Kidney (tissue), 14 donors: Measurements from ENCODE around the gene PTPA. TPM values are rescaled to one million over a fixed set of nuclear protein-coding genes. Genes with fewer than 3 reads are reported as not detected.

Source experiments
- DNase-seq, 5 donors: peaks; one replicate each; pipeline ENCODE4 v3.0.0-alpha.2; 2013 to 2020
- FAIRE-seq: peaks from 2 replicates; lab custom pipeline; 2012; peaks lifted over from hg19 to GRCh38; lab: Jason Lieb, UNC
- H3K27ac ChIP-seq, 2 donors: one replicate each; pipeline ENCODE4 v1.7.0; 2013; ENCODE audit warnings: low read depth in 2 of 2, low read length in 2 of 2, inconsistent platforms in 1 of 2
- H3K27me3 ChIP-seq: one replicate; pipeline ENCODE4 v1.7.1; 2013; ENCODE audit warnings: low read length, inconsistent platforms; ENCODE audit not compliant: control insufficient read depth, insufficient read depth
- H3K36me3 ChIP-seq, 3 donors: one replicate each; pipeline versions ENCODE4 v1.7.0 to v1.7.1; 2013; ENCODE audit warnings: low read length in 3 of 3, control low read depth in 1 of 3, inconsistent platforms in 1 of 3; ENCODE audit not compliant: insufficient read depth in 3 of 3, control insufficient read depth in 2 of 3
- H3K4me1 ChIP-seq, 3 donors: one replicate each; pipeline versions ENCODE4 v1.7.0 to v1.7.1; 2013; ENCODE audit warnings: low read length in 3 of 3, inconsistent platforms in 1 of 3, low read depth in 1 of 3; ENCODE audit not compliant: control insufficient read depth in 2 of 3, insufficient read depth in 2 of 3
- H3K4me3 ChIP-seq, 3 donors: one replicate each; pipeline versions ENCODE4 v1.7.0 to v1.8.1; 2013; ENCODE audit warnings: low read length in 3 of 3, control low read depth in 1 of 3, inconsistent platforms in 1 of 3
- H3K9ac ChIP-seq, 3 donors: one replicate each; pipeline versions ENCODE4 v1.7.0 to v1.7.1; 2013; ENCODE audit warnings: low read length in 3 of 3, control low read depth in 1 of 3, inconsistent platforms in 1 of 3
- H3K9me3 ChIP-seq, 3 donors: one replicate each; pipeline versions ENCODE4 v1.7.0 to v1.7.1; 2013; ENCODE audit warnings: low read length in 3 of 3, control low read depth in 1 of 3, inconsistent platforms in 1 of 3; ENCODE audit not compliant: control insufficient read depth in 2 of 3, insufficient read depth in 1 of 3
- intact Hi-C: fragments of 100-400 bp; cut with DNase I; formaldehyde crosslinking; loops from one replicate; pipeline ENCODE4 v1.11.1; 2022
- polyA plus RNA-seq: library from polyadenylated mRNA; stranded (reverse); fragments of 350-450 nt; fragmentation: Illumina TruSeq; extraction: RNeasy Lipid Tissue Mini Kit (QIAGEN cat#74804); gene quantifications from one replicate; pipeline ENCODE4 v1.2.3, GENCODE V29; 2014; ENCODE audit warnings: low read depth, low replicate concordance; ENCODE audit not compliant: insufficient read depth
- total RNA-seq: library from RNA; stranded (reverse); fragmentation: NEBNext Ultra II Directional; extraction: Animal tissue kit (Norgen Biotek cat#: 25700); gene quantifications from one replicate; pipeline ENCODE4 v1.2.1, GENCODE V29; 2021
- TF ChIP-seq, protein P1 (sequence below): IDR thresholded peaks from 3 replicates; pipeline ENCODE4 v1.5.1; 2012; ENCODE audit warnings: mild to moderate bottlenecking, moderate library complexity, borderline replicate concordance; ENCODE audit not compliant: insufficient read depth; ENCODE audit errors: extremely low read depth
- donor health status: control.
- donor health status: control.
- donor health status: control.
- donor health status: control.
- donor health status: control.
- donor health status: DM: yes; HTN: yes; CAD: no.
- donor health status: Normal renal cell carcinoma (clear cell type).

Gene PTPA
- total and polyA plus RNA-seq, 2 donors from 2014 or later, result 161 to 164 TPM

DNA sequence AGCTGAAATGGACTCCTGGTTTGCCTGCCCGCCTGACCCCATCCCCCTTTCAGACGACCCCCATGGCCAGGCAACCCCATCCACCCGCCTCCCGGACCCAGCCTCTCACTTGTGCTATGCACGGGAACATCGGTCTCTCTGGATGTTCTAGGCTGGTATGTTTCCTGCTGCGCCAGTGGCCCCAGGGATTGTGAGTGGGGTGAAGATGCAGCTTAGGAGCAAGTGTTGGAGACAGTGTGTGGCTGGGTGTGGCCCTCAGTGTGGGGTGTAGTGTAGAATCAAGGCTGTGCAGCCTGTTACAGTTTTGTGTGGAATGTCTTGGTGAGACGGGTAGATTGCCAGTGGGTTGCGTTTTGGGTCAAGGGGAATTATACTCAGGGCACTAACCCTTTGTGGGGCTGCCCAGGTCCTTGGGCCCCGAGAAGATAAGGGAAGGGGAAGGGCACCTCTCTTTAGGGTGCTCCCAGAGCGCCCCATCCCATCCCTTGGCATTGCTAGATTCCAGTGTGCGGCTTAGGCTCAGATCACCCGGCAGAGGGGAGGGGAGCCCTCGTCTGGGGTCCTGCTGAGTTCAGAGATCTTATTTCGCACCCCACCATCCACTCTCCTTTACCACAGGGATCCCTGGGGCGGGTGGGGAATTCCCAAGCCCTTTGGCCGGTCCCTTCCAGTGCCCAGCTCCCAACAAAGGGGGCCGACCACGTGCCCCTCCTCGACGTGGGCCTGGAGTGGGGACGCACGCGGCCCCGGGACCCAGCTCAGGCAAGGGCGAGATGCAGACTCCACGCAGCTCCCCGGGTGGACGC is 62.3 kb downstream of the PTPA start:
- Histone ChIP-seq H3K4me3 (peak overlapping the region in 2 of 3 donors; percentile 57 to 69), H3K27me3 (no peaks in the 10 kb centered on the region), H3K9me3 (no peaks in the 10 kb centered on the region), H3K9ac (peak overlapping the region in 2 of 3 donors; percentile 13 to 89), H3K27ac (peak overlapping the region; percentile 96 to 99), H3K36me3 (no peaks in the 10 kb centered on the region), H3K4me1 (peaks cover 0 to 6% (median 5%) of the 10 kb centered on the region in 3 donors)
- intact Hi-C loops, result no loop called here
- TF ChIP-seq, protein P1, sequence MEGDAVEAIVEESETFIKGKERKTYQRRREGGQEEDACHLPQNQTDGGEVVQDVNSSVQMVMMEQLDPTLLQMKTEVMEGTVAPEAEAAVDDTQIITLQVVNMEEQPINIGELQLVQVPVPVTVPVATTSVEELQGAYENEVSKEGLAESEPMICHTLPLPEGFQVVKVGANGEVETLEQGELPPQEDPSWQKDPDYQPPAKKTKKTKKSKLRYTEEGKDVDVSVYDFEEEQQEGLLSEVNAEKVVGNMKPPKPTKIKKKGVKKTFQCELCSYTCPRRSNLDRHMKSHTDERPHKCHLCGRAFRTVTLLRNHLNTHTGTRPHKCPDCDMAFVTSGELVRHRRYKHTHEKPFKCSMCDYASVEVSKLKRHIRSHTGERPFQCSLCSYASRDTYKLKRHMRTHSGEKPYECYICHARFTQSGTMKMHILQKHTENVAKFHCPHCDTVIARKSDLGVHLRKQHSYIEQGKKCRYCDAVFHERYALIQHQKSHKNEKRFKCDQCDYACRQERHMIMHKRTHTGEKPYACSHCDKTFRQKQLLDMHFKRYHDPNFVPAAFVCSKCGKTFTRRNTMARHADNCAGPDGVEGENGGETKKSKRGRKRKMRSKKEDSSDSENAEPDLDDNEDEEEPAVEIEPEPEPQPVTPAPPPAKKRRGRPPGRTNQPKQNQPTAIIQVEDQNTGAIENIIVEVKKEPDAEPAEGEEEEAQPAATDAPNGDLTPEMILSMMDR, result no peak
- no peak for FAIRE-seq
- no peak for DNase-seq

DNA sequence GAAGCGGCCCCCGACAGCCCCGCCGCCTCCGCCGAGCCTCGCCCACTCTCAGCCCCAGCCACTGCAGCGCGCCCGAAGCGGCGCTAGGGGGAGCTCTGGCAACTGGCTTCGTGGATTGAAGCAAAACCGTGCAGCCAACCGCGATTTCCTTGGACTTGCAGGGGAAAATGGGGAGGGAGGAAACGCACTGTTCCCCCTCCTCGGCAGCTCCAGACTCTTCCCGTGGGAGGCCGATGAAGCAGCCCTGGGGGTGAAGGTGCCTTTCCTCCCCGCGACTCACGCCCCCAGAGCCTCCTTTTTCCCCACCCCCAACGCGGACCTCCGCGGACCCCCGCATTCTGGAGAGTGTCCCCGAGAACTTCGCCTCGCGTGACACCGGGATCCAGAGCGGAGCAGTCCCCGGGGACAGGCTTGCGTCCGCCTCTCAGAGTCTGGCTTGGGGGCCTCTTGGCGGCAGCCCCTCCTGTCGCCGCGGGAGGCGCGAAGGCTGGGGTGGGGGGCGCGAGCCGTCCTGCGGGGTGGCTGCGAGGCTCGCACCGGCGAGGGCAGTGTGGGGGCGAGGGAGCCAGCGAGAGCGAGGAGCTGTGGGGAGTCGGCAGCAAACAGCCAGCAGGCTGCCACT is 63.0 kb downstream of the PTPA start:
- intact Hi-C loops, result no loop called here
- Histone ChIP-seq H3K9ac (peak overlapping the region; percentile 26 to 89 (median 50)), H3K36me3 (no peaks in the 10 kb centered on the region), H3K9me3 (no peaks in the 10 kb centered on the region), H3K4me3 (peak overlapping the region; percentile 50 to 69 (median 57)), H3K4me1 (peaks cover 0 to 9% (median 6%) of the 10 kb centered on the region in 3 donors), H3K27me3 (no peaks in the 10 kb centered on the region), H3K27ac (peak overlapping the region; percentile 96 to 99)
- DNase-seq (peak; percentile 93 to 97 (median 95)), FAIRE-seq (no peak)
- TF ChIP-seq, protein P1, result peak; percentile 98

DNA sequence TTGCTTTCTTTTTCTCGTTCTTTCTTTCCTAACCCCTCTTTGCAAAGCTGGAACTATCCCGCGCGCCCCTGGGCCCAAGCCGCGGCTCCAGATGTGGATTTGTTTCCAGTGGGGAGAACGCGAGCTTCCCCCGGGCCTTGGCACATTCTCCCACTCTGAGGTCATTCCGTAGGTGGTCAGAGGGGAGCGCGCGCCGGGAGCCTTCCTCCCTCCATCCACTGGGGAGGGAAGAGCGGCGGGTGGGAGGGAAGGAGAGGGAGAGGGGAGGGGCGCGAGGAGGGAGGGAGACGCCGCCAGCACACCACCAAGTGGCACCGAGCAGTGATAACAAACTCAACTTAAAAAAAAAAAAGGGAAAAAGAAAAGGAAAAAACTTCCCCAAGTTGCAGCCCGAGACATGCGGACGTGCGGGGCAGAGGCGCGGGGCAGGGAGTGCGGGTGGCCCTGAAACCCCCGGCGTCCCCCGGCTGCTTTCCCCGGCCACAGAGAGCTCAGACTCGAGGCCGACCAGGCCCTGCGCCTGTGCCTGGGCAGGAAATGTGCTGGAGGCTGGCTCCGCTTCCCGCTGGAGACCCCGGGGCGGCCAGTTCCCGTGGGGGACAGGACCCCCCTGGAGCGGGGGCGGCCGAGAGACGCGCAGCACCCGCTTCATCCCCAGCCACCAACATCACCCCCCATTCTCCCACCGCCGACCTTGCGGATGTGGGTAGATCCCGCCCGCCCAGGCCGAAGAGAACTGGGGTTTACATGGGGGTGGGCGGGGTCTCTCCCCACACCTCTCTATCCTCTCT is 63.7 kb downstream of the PTPA start:
- TF ChIP-seq, protein P1, result peak; percentile 5
- Histone ChIP-seq H3K36me3 (no peaks in the 10 kb centered on the region), H3K27ac (peak overlapping the region; percentile 96 to 99), H3K9ac (peak overlapping the region; percentile 58 to 89 (median 69)), H3K9me3 (no peaks in the 10 kb centered on the region), H3K4me3 (peak overlapping the region; percentile 50 to 83 (median 69)), H3K4me1 (peaks cover 0 to 9% (median 6%) of the 10 kb centered on the region in 3 donors), H3K27me3 (no peaks in the 10 kb centered on the region)
- intact Hi-C loops, result no loop called here
- FAIRE-seq (no peak), DNase-seq (peak; percentile 86 to 96 (median 92))
